H9 (cell line): ENCODE measurements around the gene TGFBR3L. TPM values are rescaled to one million over a fixed set of nuclear protein-coding genes. Genes with fewer than 3 reads are reported as not detected.

Experiments
- DNase-seq: peaks from one replicate; pipeline ENCODE4 v3.0.0-alpha.2; 2017
- H2AFZ ChIP-seq: one replicate; pipeline ENCODE4 v1.6.1; 2013; ENCODE audit warnings: mild to moderate bottlenecking, low read length, control low read depth, moderate library complexity
- H2AK5ac ChIP-seq: 2 replicates; pipeline ENCODE4 v1.6.1; 2013; ENCODE audit warnings: low read length, control low read depth, mixed read lengths; ENCODE audit not compliant: insufficient read length
- H2BK120ac ChIP-seq: one replicate; pipeline ENCODE4 v1.6.1; 2013; ENCODE audit warnings: low read depth, mild to moderate bottlenecking, low read length, control low read depth, inconsistent platforms; ENCODE audit not compliant: poor library complexity, severe bottlenecking
- H2BK12ac ChIP-seq: 2 replicates; pipeline ENCODE4 v1.6.1; 2013; ENCODE audit warnings: low read length, control low read depth, mixed read lengths, low read depth; ENCODE audit not compliant: insufficient read length
- H2BK15ac ChIP-seq: 2 replicates; pipeline ENCODE4 v1.6.1; 2013; ENCODE audit warnings: low read depth, low read length, control low read depth
- H2BK20ac ChIP-seq: one replicate; pipeline ENCODE4 v1.6.1; 2013; ENCODE audit warnings: low read depth, mild to moderate bottlenecking, low read length, control low read depth, inconsistent platforms; ENCODE audit not compliant: poor library complexity, severe bottlenecking
- H2BK5ac ChIP-seq: 2 replicates; pipeline ENCODE4 v1.6.1; 2013; ENCODE audit warnings: low read length, control low read depth, mixed read lengths; ENCODE audit not compliant: insufficient read length
- H3K14ac ChIP-seq: 2 replicates; pipeline ENCODE4 v1.6.1; 2013; ENCODE audit warnings: low read length, control low read depth; ENCODE audit not compliant: insufficient read depth
- H3K18ac ChIP-seq: 2 replicates; pipeline ENCODE4 v1.6.1; 2013; ENCODE audit warnings: low read depth, mild to moderate bottlenecking, mixed read lengths, low read length, control low read depth; ENCODE audit not compliant: insufficient read length
- H3K23ac ChIP-seq: 2 replicates; pipeline ENCODE4 v1.6.1; 2013; ENCODE audit warnings: low read length, control low read depth, mixed read lengths, low read depth; ENCODE audit not compliant: insufficient read length
- H3K23me2 ChIP-seq: 2 replicates; pipeline ENCODE4 v1.6.1; 2013; ENCODE audit warnings: low read depth, mild to moderate bottlenecking, mixed read lengths, low read length, control low read depth; ENCODE audit not compliant: insufficient read length, poor library complexity, severe bottlenecking
- H3K27ac ChIP-seq: 2 replicates; pipeline ENCODE4 v1.5.1; 2013; ENCODE audit warnings: low read length, control low read depth, mixed read lengths, low read depth; ENCODE audit not compliant: insufficient read length
- H3K27me3 ChIP-seq: 2 replicates; pipeline ENCODE4 v1.6.1; 2013; ENCODE audit warnings: low read length, control low read depth, inconsistent platforms; ENCODE audit not compliant: insufficient read depth
- H3K4ac ChIP-seq: 2 replicates; pipeline ENCODE4 v1.6.1; 2013; ENCODE audit warnings: low read depth, mild to moderate bottlenecking, control low read depth, inconsistent platforms, low read length, moderate library complexity
- H3K4me1 ChIP-seq: 2 replicates; pipeline ENCODE4 v1.6.1; 2013; ENCODE audit warnings: low read length, control low read depth, inconsistent platforms; ENCODE audit not compliant: insufficient read depth
- H3K4me2 ChIP-seq: 2 replicates; pipeline ENCODE4 v1.6.1; 2013; ENCODE audit warnings: low read length, control low read depth, mixed read lengths; ENCODE audit not compliant: insufficient read length, insufficient read depth
- H3K56ac ChIP-seq: 2 replicates; pipeline ENCODE4 v1.6.1; 2013; ENCODE audit warnings: low read depth, mild to moderate bottlenecking, mixed read lengths, low read length, control low read depth; ENCODE audit not compliant: insufficient read length
- H3K79me1 ChIP-seq: 2 replicates; pipeline ENCODE4 v1.6.1; 2013; ENCODE audit warnings: low read depth, mild to moderate bottlenecking, moderate library complexity, low read length, control low read depth, inconsistent platforms; ENCODE audit not compliant: insufficient read depth, poor library complexity, severe bottlenecking
- H3K79me2 ChIP-seq: 2 replicates; pipeline ENCODE4 v1.6.1; 2013; ENCODE audit warnings: low read length, control low read depth, inconsistent platforms; ENCODE audit not compliant: insufficient read depth
- H3K9ac ChIP-seq: 2 replicates; pipeline ENCODE4 v1.6.1; 2013; ENCODE audit warnings: low read length, control low read depth, mixed read lengths; ENCODE audit not compliant: insufficient read length; ENCODE audit errors: extremely low read depth
- H3K9me3 ChIP-seq: one replicate; pipeline ENCODE4 v1.6.1; 2013; ENCODE audit warnings: low read depth, low read length, inconsistent platforms; ENCODE audit not compliant: control insufficient read depth
- H3T11ph ChIP-seq: one replicate; pipeline ENCODE4 v1.6.1; 2013; ENCODE audit warnings: mild to moderate bottlenecking, low read length, control low read depth, inconsistent platforms
- H4K20me1 ChIP-seq: one replicate; pipeline ENCODE4 v1.6.1; 2013; ENCODE audit not compliant: control insufficient read depth, insufficient read length, insufficient read depth
- H4K5ac ChIP-seq: 2 replicates; pipeline ENCODE4 v1.6.1; 2013; ENCODE audit warnings: low read depth, mild to moderate bottlenecking, mixed read lengths, low read length, control low read depth; ENCODE audit not compliant: insufficient read length
- H4K8ac ChIP-seq: replicated peaks from 2 replicates; pipeline ENCODE4 v1.6.1; 2013; ENCODE audit warnings: low read length, control low read depth, mixed read lengths, low read depth; ENCODE audit not compliant: insufficient read length
- H4K91ac ChIP-seq: 2 replicates; pipeline ENCODE4 v1.6.1; 2013; ENCODE audit warnings: low read depth, mild to moderate bottlenecking, moderate library complexity, mixed read lengths, low read length, control low read depth; ENCODE audit not compliant: insufficient read length
- H3K27ac Mint-ChIP-seq, 3 experiments: 2 replicates in 2 of 3; 3 replicates in 1 of 3; pipeline ENCODE4 v1.8.0; 2020 to 2021; ENCODE audit warnings: mixed read lengths in 3 of 3, mild to moderate bottlenecking in 1 of 3, moderate library complexity in 1 of 3
- H3K27me3 Mint-ChIP-seq: 2 replicates; pipeline ENCODE4 v1.8.0; 2021; ENCODE audit warnings: low read depth, mild to moderate bottlenecking, moderate library complexity, mixed read lengths
- H3K36me3 Mint-ChIP-seq, 3 experiments: 2 replicates in 2 of 3; 3 replicates in 1 of 3; pipeline ENCODE4 v1.8.0; 2020 to 2021; ENCODE audit warnings: low read depth in 3 of 3, mixed read lengths in 3 of 3; ENCODE audit not compliant: insufficient read depth in 1 of 3
- H3K4me1 Mint-ChIP-seq, 2 experiments: 2 replicates each; pipeline ENCODE4 v1.8.0; 2020; ENCODE audit warnings: mixed read lengths in 2 of 2
- H3K4me3 Mint-ChIP-seq, 2 experiments: 2 replicates in 1 of 2; 3 replicates in 1 of 2; pipeline ENCODE4 v1.8.0; 2020 to 2021; ENCODE audit warnings: mild to moderate bottlenecking in 2 of 2, mixed read lengths in 2 of 2, moderate library complexity in 1 of 2
- H3K9me3 Mint-ChIP-seq, 2 experiments: 2 replicates in 1 of 2; 3 replicates in 1 of 2; pipeline ENCODE4 v1.8.0; 2020; ENCODE audit warnings: mild to moderate bottlenecking in 2 of 2, mixed read lengths in 2 of 2, moderate library complexity in 1 of 2
- CTCF ChIP-seq: fragments of 200-600 bp; sonication (generic); conservative IDR thresholded peaks from 3 replicates; pipeline ENCODE4 v1.8.0; 2021; ENCODE audit warnings: antibody characterized with exemption, mild to moderate bottlenecking
- WGBS: extraction: QIAGEN DNeasy Blood & Tissue Kit; methylation state at CpG from one replicate; pipeline ENCODE4 v1.1.7; 2013; ENCODE audit warnings: missing lambda C conversion rate, low lambda C conversion rate, mixed read lengths; ENCODE audit not compliant: insufficient read length; ENCODE audit errors: extremely low coverage; 5-methylcytosine and 5-hydroxymethylcytosine counted together
- total RNA-seq: library from RNA; stranded (reverse); gene quantifications from 2 replicates; pipeline ENCODE4 v1.2.1, GENCODE V29; 2021

The TGFBR3L gene
- total RNA-seq, 1 experiment from 2014 or later = 5.5 TPM

DNA sequence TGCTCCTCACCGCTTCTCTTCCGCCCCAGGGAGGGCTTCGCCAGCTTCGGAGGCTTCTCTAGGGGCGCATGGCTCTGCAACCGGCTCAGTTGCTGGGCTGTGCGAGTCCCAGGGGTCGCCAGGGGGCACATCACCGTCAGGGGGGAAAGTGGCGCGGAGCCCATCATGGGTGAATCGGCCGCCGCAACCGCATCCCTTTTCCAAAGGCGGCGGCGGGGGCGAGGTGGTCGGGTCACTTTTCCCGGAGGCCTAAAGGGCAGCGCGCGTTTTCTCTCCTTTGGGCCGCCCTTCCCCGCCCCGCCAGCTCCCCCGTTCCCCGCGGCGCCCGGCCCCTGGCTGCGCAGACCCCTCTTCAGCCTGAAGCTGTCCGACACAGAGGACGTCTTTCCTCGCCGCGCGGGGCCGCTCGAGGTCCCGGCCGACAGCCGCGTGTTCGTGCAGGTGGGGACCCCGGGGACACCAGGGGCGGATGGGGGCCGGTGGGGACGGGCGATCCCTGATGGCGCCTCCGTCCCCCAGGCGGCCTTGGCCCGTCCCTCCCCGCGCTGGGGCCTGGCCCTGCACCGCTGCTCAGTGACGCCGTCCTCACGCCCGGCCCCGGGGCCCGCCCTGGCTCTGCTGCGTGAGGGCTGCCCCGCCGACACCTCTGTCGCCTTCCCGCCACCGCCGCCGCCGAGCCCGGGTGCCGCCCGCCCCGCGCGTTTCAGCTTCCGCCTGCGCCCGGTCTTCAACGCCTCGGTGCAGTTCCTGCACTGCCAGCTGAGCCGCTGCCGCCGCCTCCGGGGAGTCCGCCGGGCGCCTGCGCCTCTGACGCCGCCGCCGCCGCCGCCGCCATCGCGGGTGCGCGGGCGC is 1.7 kb downstream of the TGFBR3L start:
- no CpG with 5 or more reads among the region's 104 CpGs for WGBS

More for the DNA sequence above, 1.7 kb downstream of the TGFBR3L start:
- H3K27me3 Mint-ChIP-seq = peaks cover 57% of the 10 kb centered on the region
- H3K4me3 Mint-ChIP-seq = peak overlapping the region; percentile 67 to 91
- no peaks in the 10 kb centered on the region; a peak in 1 of 5 replicates for H3K9me3 Mint-ChIP-seq
- H3K9me3 ChIP-seq = no peaks in the 10 kb centered on the region
- H2BK5ac ChIP-seq = no peak overlapping the region
- no peak overlapping the region for H2AK5ac ChIP-seq
- H3K18ac ChIP-seq = no peak overlapping the region
- peaks cover 16% of the 10 kb centered on the region; the same call in 1 of the 2 replicates for H3K27me3 ChIP-seq
- DNase-seq = peak; percentile 59
- H3K4me1 ChIP-seq = no peaks in the 10 kb centered on the region
- no peak overlapping the region for H2BK120ac ChIP-seq
- H4K20me1 ChIP-seq = no peaks in the 10 kb centered on the region
- H3K4ac ChIP-seq = no peak overlapping the region
- no peak overlapping the region for H3T11ph ChIP-seq
- H3K14ac ChIP-seq = no peak overlapping the region; the same call in 1 of the 2 replicates
- H3K79me2 ChIP-seq = no peaks in the 10 kb centered on the region
- no peak overlapping the region for H3K27ac ChIP-seq
- no peaks in the 10 kb centered on the region for H3K79me1 ChIP-seq
- no peak overlapping the region for H4K5ac ChIP-seq
- H2AFZ ChIP-seq = no peak overlapping the region
- peaks cover 20 to 27% of the 10 kb centered on the region in 2 experiments for H3K4me1 Mint-ChIP-seq
- no peak overlapping the region for H3K56ac ChIP-seq
- no peak overlapping the region for H2BK20ac ChIP-seq
- H4K91ac ChIP-seq = no peak overlapping the region
- H2BK15ac ChIP-seq = no peak overlapping the region
- H3K36me3 Mint-ChIP-seq = peaks cover 11 to 16% (median 14%) of the 10 kb centered on the region in 3 experiments; a peak in 6 of 7 replicates
- peak overlapping the region; percentile 74 for H3K4me2 ChIP-seq
- H3K23me2 ChIP-seq = peaks cover 17% of the 10 kb centered on the region
- H3K9ac ChIP-seq = no peak overlapping the region
- H3K23ac ChIP-seq = no peak overlapping the region
- H3K27ac Mint-ChIP-seq = no peak overlapping the region
- H4K8ac ChIP-seq = no peak overlapping the region
- no peak overlapping the region for H2BK12ac ChIP-seq
- TF ChIP-seq CTCF = peak; percentile 50
